Measurements from ENCODE around the gene RNF157.
A peak's percentile ranks its signal among the peaks of the same experiment; 100 is the strongest.

Gene RNF157

DNA sequence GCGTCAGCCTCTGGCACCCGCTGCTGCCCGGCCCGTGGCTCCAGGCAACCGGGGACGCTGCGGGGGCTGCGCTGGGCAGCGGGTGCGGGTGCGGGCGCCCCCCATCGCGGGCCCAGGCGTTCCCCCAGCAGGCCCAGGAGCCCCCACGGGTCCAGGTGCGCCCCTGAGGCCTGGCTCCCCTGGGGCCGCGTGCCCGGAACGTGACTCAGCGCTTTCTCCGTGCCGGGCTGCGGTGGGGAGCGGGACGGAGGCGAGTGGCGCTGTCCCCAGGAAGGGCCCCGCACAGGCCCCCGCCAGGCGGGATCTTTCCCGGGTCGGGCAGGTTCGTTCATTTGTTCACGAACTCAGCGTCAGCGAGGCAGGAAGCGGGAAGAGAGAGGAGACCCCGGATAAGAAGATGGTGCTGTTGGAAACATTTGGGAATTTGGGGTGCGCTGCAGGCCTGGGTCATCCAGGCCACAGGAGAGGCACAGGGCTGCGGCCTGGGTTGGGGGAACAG, 118.3 kb downstream of the RNF157 start:
- DNase-seq: no peak

DNA sequence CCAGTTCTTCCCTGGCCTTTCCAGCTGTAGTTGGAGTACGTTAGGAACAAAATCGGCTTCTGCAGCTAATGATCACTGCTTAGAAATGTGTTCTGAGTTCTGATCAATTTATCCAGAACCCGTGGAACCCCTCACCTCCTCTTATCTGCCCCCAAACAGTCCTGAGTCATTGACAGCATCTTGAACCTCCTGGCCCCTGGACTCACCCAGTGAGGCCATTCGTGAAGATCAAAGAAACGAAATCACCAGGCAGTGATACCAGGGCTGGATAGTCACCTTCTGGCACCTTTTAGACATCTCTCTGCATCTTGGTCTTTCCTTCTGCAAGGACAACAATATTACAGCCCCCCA, 119.7 kb downstream of the RNF157 start:
- DNase-seq: no peak

DNA sequence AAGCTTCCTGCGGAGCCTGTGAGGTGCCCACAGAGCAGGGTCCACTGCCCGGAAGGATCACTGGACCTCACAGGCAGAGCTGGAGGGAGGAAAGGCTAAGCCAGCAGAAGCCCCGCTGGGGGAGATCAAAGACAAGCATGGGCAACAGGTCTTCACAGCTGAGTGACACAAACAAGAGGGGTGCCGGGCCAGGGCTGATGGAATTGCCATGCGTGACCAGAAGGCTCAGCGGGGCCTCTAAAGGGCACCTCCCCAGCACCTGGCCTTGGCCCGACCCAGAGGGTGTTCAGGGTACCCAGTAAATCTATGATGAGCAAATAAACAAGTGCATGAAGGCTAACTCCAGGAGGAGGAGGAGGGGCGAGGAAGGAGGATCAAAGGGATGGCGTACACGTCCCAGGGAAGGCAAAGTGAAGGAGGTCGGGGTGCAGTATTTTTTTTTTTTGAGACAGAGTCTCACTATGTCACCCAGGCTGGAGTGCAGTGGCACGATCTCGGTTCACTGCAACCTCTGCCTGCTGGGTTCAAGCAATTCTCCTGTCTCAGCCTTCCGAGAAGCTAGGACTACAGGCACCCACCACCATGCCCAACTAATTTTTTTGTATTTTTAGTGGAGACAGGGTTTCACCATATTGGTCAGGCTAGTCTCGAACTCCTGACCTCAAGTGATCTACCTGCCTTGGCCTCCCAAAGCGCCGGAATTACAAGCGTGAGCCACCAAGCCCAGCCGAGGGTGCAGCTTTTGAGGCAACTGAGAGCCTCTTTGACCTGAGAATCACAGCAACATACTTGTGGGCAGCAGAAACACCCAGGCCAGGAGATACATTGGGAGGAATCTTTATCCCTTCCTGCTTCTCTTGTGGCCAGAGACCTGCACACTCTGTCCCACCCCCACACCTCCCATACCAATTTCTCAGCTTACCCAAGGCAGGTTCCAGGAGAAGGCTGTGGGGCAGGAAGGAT, 120.6 kb downstream of the RNF157 start:
- no peak for DNase-seq

DNA sequence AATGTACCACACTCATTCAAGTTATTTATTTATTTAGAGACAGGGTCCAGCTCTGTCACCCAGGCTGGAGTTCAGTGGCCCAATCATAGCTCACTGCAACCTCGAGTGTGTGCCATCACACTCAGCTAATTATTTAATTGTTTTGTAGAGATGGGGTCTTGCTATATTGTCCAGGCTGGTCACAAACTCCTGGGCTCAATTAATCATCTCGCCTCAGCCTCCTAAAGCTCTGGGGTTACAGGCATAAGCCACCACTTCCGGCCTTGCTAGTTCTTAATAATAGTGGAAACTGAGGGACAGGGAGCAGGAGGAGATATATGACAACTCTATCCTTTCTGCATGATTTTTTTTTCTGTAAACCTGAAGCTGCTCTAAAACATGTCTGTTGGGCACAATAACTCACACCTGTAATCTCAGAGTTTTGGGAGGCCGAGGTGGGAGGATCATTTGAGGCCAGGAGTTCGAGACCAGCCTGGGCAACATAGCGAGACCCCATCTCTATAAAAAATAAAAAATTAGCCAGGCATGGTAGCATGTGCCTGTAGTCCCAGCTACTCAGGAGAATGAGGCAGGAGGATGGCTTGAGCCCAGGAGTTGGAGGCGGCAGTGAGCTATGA, 125.0 kb downstream of the RNF157 start:
- no peak for DNase-seq

DNA sequence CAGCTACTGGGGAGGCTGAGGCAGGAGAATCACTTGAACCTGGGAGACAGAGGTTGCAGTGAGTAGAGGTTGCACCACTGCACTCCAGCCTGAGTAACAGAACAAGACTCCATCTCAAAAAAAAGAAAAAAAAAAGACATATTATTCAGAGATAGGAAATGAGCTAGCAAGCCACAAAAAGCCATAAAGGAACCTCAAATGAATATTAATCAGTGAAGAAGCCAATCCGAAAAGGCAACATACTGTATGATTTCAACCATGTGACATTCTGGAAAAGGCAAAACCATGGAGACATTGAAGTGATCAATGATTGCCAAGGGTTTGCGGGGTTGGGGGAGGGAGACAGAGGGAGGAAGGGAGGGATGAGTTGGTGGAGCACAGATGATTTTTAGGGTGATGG, 128.3 kb downstream of the RNF157 start:
- no peak for DNase-seq

DNA sequence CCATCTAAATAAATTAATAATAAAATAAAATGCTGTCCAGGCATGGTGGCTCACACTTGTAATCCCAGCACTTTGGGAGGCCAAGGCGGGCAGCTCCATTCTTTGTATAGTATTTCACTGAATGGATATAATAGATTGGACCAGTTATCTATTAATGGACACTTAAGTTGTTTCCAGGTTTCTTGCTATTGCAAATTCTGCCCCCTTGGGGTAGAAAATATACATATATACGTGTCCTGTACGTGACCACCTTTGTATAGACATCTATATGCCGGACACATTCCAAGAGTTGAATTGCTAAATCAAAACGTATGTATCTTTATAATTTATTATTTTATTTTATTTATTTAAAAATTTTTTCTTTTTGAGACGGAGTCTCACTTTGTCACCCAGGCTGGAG, 132.8 kb downstream of the RNF157 start:
- DNase-seq: peak; percentile 58

DNA sequence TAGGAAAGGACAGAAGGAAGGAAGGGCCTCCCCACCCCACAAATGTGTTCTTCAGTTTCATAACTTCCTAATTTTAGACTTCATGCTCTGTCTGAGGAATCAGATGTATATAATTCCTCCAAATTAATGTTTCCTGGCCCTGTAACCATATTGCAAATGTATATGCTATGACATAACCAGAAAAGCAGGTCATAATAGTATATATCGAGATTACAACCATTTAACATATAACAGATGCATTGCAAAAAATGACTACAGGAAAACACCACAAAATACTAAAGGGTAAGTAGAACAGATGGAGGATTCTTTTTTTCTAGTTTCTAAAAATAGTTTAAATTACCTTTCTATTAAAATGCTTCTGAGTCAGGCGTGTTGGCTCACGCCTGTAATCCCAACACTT, 133.6 kb downstream of the RNF157 start:
- DNase-seq: no peak

DNA sequence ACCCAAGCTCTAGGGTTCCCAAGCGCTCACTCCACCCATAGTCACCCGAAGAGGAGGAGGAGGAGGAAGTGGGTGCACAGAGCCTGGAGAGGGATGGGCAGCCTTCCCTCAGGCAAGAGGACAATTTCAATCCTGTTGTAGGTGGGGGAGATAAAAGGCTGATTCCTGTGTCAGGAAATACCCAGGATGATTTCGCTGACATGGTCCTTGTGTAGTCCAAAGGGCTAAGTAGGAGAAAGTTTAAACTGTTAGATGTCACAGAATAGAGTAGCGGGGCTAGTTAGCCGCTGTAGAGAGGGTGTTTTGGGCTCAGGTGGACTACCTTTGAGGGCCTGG, 135.4 kb downstream of the RNF157 start:
- no peak for DNase-seq

DNA sequence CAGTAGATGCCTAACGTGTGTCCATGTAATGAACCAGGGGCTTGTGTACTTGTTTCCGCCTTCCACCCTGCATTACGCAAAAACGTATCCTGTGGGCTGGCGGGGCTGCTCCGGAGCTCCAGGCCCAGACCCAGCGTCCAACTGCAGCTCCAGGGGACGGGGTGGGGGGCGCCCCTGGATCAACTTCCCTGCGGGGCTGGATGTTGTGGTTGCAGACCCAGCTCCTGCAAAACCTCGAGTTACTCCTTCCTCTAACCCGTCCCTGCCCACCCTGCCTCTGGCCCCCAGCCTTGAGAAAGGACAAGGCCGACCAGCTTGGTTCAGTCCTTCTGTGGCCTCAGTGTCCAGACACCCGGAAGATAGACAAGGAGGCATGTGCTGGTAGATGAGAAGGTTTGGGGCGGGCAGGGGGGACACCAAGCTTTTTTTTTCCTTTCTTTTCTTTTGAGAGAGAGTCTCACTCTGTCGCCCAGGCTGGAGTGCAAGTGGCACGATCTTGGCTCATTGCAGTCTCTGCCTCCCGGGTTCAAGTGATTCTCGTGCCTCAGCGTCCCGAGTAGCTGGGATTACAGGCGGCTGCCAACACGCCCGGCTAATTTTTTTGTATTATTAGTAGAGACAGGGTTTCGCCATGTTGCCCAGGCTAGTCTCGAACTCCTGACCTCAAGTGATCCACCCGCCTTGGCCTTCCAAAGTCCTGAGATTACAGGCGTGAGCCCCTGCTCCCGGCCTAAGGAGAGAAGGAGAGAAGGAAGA, 136.0 kb downstream of the RNF157 start:
- peak; percentile 45 for DNase-seq

DNA sequence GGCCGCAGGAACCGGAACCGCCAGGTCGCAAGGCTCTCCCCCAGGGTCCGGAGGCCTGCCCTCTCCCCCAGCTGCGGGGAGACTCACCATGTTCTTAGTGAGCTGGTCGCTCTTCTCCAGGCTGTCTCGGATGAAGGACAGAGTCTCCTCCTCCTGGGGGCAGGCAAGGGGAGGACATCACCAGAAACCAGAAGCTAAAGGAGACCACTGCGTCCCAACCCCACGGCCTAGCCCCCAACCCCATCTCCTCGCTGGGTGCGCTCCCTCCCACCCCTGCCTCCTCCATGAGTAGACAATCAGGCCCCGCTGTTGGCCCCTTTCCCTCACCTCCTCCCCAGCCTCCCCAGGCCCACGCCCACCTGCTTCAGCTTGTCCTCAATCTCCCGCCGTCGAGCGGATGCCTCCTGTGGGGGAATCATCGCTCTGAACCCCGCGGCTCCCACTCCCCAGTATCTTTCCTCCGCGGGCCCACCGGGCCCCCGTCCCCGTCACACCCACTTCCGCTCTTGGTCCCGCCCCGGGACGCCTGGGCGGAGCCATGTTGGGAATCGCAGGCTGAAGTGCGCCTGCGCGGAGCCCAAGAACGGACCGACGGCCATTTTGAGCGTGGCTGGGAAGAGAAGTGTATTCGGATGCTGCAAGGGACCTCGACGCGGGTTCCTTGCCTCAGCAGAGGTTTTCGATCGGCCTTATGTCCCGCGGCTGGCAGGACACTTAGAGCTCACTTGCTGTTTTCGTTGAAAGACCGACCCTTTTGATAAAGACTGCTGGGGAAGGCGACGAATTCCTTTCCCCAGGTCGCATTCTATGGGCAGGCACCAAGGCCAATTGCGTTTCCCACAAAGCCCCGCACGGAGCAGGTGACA, 136.8 kb downstream of the RNF157 start, which contains the start of gene EXOC7:
EXOC7 (minus strand) TSS at position 514 of the 866 bp plus-strand sequence; CDS start at position 419, 95 bp downstream.
- peak; percentile 96 for DNase-seq

DNA sequence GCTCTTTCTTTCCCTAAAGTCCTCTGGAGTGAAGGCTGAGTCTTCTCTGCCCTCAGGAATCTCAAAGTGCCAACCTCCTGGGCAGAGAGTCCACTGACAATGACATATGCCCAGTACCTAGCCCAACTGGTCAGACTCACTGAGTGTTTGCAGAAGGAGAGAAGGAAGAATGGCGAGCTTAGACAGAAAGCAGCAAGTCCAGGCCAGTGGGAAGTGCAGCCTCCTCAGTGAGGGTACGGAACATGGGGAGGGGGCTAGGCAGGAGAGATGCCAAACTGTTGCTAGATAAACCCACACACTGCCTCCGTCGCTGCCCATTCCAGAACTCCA, 137.4 kb downstream of the RNF157 start:
- DNase-seq: peak; percentile 55

DNA sequence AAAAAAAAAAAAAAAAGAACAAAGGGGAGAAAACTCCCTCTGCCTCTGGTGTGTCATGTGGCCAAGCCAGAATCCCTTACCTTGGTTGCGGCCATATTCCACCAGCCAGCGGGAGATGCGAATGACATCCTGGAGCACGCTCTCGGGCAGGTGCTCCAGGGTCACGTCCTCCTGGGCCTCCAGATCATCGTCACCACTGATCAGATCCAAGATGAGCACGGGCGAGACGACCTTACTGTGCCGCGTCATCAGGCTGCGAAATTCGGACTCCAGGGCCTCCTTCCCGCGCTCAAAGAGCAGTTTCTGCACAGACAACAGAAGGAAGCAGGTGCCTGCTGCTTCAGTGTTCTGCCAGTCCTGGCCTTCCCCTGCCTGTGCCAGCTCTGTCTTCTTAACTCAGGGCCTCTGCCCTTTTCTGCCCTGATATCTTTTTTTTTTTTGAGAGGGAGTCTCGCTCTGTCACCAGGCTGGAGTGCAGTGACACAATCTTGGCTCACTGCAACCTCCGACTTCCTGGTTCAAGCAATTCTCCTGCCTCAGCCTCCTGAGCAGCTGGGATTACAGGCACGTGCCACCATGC, 142.5 kb downstream of the RNF157 start:
- DNase-seq: no peak

DNA sequence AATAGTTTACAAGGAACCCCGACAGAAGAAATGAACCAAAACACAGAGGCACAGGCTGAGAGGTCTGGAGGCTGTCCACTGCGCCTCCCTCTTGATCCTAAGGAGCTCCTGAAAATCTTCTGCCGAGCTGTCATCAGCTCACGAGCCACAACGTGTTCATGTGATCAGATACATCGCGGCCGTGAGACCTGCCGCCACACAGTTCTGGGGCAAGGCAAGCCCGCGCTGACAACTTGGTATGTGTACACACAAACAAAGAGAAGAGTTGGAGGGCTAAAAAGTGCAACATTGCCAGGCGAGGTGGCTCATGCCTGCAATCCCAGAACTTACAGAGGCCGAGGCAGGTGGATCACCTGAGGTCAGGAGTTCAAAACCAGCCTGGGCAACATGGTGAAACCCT, 144.3 kb downstream of the RNF157 start:
- no peak for DNase-seq

DNA sequence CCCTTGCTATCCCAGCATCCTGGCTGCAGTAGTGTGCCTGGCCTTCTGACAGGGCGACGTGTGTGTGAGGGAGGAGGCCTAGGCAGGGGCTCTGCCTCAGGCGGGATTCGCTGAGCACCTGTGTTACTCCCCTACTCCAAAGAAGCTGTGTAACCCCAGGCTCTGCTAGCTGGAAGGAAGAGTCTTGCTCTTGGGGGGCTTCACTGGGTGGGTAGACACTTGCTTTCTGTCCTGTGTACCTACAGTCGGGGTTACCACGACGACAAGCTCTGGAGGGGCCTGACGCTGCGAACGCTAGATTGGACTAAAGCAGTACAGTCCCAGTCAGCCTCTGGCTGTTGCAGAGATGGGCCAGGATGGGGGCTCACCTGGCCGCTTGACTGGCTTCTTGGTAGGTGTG, 146.2 kb downstream of the RNF157 start:
- no peak for DNase-seq

DNA sequence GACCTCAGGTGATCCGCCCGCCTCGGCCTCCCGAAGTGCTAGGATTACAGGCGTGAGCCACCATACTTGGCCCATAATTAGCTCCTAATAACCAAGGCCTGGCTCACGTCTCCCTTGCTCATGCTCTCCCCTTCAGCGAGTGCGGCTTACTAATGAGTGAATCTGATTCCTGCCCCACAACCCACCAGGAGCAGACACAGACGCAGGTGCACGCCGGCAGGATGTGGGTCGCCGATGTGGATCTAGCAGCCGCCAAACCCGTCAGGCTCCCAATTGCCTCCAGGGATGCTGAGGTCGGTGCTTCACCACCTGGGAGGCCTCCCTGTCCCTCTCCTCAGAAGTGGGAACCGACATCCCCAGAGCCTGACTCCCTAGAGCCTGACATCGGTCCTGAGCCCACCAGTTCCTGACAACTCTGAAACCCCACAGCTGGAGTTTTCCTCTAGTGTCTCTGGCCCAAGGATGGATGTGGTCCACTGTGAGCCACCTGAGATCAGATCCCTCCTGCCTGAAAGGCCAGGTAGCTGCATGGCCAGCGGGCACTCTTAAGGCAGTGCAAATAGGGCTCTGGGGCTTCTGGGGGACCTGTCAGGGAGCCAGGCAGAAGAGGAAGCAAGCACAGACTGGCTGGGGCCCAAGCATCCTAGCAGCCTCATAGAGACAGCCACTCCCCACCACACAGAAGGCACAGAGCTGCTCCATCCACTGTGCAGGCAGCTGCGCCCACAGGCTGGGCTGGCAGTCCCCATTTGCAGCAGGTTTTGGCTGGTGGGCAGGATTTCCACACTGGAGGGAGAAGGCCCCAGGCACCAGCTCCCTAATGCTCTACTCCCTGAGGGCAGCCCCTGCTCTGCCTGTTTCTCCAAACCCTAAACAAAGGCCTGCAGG, 147.5 kb downstream of the RNF157 start:
- DNase-seq: no peak
